AG09319 (cell line): ENCODE measurements around the gene PICALM.
"Not testable (repeated sequence)": the region's sequence is repeated elsewhere in the genome, so short reads cannot be mapped to it uniquely, and the experiment has no call there.

Source experiments
- DNase-seq: peaks from one replicate; pipeline ENCODE4 v3.0.0-alpha.2; 2010; ENCODE audit warnings: low read depth; ENCODE audit errors: extremely low read depth
- CTCF ChIP-seq: IDR thresholded peaks from 2 replicates; pipeline ENCODE4 v1.5.1; 2011; ENCODE audit warnings: low read depth, mild to moderate bottlenecking, inconsistent platforms, low read length, moderate library complexity

Gene PICALM

DNA sequence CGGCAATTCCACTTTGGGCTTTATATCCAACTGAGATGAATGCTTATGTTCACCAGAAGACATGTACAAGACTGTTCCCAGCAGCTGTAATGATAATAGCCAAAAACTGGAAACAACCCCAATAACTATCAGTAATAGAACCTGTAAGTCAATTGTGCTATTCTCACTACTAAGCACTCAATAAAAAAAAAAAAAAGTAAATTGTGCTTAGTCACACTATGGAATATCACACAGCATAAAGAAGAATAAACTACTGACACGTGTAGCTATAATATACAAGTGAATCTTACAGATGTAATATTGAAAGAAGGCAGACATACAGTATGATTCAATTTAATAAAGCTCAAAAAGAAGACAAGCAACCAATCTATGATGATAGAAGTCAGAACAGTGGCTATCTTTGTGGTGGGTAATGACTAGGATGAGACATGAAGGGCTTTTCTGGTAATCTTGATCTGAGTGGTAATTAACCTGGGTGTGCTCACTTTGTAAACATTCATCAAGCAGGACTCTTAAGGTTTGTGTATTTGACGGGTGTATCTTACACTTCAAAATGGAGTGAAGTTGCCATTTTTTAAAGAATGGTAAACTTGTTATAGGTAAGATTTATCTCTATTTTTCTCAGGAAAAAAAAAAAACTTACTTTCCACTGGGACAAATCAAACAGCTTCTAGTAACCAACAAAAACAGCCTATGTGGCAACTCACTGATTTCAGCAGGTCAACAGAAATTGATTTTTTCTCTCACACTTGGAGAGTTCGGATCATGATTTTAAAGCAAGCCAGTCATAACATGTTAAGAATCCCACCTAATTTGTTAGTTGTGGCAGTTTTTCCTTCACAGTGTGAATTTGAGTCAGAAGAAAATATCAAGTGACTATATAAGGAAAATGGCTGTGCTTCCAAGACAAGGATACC, 129.5 kb downstream of the PICALM start:
- no peak for DNase-seq
- no peak for TF ChIP-seq CTCF

GRCh38 chr11:85937835-85938234, 131.0 kb downstream of the PICALM start:
- DNase-seq: no peak
- no peak for TF ChIP-seq CTCF

DNA sequence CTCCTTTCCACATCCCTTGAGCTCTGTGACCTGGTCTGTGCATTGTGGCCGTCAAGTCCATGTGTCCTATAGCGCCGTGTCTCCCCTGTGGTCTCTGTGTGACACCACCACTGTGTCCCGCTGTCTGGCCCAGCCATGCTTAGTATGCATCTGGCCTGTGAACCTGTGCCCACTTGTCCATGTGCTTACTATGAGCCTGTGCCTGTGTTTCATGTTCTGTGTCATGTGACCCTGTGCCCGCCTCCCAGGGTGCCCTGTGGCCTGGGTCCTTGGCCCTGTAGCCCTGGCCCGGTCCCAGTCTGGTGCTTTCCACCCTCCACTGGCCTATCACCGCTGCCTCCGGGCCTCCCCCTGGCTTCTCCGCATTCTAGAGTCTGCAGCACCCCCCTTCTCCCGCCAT, 133.1 kb downstream of the PICALM start:
- TF ChIP-seq CTCF: no peak
- DNase-seq: no peak

GRCh38 chr11:85934596-85935169, 134.2 kb downstream of the PICALM start:
- no peak for DNase-seq
- TF ChIP-seq CTCF: no peak

DNA sequence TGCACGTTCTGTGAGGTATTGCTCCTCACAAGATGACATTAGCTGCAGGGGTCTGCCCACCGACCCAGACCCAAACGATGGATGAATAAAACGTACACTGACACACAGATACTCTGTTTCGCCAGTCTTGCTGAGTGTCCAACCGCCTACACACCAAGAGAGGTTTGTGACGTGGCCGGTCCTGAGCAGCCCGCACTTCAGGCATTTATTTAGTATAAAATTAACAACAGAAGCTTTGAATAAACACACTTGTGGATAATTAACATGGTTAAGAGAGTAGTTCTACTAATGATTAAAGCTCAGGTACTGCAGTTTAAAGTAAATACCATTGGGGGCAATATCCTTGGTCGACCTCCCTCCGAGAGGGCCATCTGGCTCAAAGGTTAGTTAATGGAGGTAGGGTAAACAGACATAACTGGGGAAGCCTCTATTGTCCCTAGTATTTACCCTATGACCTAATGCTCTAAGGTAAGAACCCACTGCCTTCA, 138.0 kb downstream of the PICALM start:
- no peak for DNase-seq

GRCh38 chr11:85926653-85927214, 142.2 kb downstream of the PICALM start:
- DNase-seq: not testable (repeated sequence)

More for the DNA sequence above, 138.0 kb downstream of the PICALM start:
- TF ChIP-seq CTCF: no peak

DNA sequence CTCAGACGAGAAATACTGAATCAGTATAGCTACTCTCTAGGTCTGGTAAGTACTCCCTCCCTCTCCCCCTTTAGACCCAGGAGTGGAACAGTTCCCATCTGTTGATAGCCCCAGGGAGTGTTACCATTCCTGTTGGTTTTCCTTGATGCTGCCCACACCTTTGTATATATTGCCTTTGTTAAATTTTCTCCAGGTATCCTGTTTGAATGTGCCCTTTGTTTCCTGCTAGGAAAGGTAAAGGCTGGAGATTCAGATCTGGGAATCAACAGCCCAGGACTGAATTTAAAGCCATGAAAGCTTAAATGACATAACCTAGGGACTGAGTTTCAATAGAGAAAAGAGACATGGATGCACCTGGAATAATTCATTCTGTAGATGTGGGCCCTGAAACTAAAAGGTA, 145.4 kb downstream of the PICALM start:
- no peak for DNase-seq
- no peak for TF ChIP-seq CTCF
